Measurements from ENCODE around the gene ERN1. TPM values are rescaled to one million over a fixed set of nuclear protein-coding genes. Genes with fewer than 3 reads are reported as not detected.

ERN1 gene
- total and polyA plus RNA-seq, 2 of the 13 experiments (the other 11 are each of a cell fraction or from before 2014, with no cell fraction given), result 6.0 to 12.7 TPM

- TF ChIP-seq, protein P1, sequence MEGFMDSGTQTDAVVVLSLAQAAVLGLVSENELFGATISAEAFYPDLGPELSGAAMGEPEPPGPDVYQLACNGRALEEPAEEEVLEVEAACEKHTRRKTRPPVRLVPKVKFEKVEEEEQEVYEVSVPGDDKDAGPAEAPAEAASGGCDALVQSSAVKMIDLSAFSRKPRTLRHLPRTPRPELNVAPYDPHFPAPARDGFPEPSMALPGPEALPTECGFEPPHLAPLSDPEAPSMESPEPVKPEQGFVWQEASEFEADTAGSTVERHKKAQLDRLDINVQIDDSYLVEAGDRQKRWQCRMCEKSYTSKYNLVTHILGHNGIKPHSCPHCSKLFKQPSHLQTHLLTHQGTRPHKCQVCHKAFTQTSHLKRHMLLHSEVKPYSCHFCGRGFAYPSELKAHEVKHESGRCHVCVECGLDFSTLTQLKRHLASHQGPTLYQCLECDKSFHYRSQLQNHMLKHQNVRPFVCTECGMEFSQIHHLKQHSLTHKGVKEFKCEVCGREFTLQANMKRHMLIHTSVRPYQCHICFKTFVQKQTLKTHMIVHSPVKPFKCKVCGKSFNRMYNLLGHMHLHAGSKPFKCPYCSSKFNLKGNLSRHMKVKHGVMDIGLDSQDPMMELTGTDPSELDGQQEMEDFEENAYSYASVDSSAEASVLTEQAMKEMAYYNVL (CRISPR knock-in tag; IDR thresholded peaks at IDR 0.05; ENCODE audit: borderline replicate concordance), result peak; percentile 96; the same call in 1 of the 2 replicates
- TF ChIP-seq UBTF (CRISPR knock-in tag; IDR thresholded peaks at IDR 0.05) (peak; percentile 86), SMAD1 (CRISPR knock-in tag; IDR thresholded peaks at IDR 0.05; ENCODE audit: borderline replicate concordance, low read depth) (peak; percentile 72; the same call in 1 of the 2 replicates), ZFP1 (CRISPR knock-in tag; IDR thresholded peaks at IDR 0.05) (peak; percentile 97), ZBTB25 (CRISPR knock-in tag; IDR thresholded peaks at IDR 0.05) (peak; percentile 95), ZNF713 (CRISPR knock-in tag; IDR thresholded peaks at IDR 0.05) (no peak), TFDP2 (CRISPR knock-in tag; IDR thresholded peaks at IDR 0.05) (peak; percentile 67), ZNF432 (CRISPR knock-in tag; IDR thresholded peaks at IDR 0.05; ENCODE audit: borderline replicate concordance) (no peak), NR2F1 (CRISPR knock-in tag; IDR thresholded peaks at IDR 0.05) (peak; percentile 34 to 53; a peak in 2 of 4 replicates), TMF1 (CRISPR knock-in tag; IDR thresholded peaks at IDR 0.05; ENCODE audit: low read depth) (0 out of 2 replicates have a peak, but pooled peaks have one; percentile 50), ZNF468 (CRISPR knock-in tag; IDR thresholded peaks at IDR 0.05) (no peak), ZNF788 (CRISPR knock-in tag; IDR thresholded peaks at IDR 0.05; ENCODE audit: borderline replicate concordance) (peak; percentile 97), ZSCAN29 (CRISPR knock-in tag; conservative IDR thresholded peaks at IDR 0.05) (peak; percentile 92), MED8 (CRISPR knock-in tag; IDR thresholded peaks at IDR 0.05; ENCODE audit: insufficient replicate concordance) (peak; percentile 77), ZNF883 (CRISPR knock-in tag; IDR thresholded peaks at IDR 0.05; ENCODE audit: not compliant biosample characterization) (no peak), SOX13 (IDR thresholded peaks at IDR 0.05) (peak; percentile 88), SOX13 (CRISPR knock-in tag; conservative IDR thresholded peaks at IDR 0.05 in 1 of 2, IDR thresholded peaks at IDR 0.05 in 1 of 2) (peak in 1 of 2 experiments; percentile 99; a peak in 2 of 4 replicates), HNRNPH1 (optimal IDR thresholded peaks at IDR 0.05; ENCODE audit: low read depth, low read length) (no peak), KAT7 (CRISPR knock-in tag; IDR thresholded peaks at IDR 0.05; ENCODE audit: borderline replicate concordance) (peak; percentile 72)
- TF ChIP-seq, protein P2, sequence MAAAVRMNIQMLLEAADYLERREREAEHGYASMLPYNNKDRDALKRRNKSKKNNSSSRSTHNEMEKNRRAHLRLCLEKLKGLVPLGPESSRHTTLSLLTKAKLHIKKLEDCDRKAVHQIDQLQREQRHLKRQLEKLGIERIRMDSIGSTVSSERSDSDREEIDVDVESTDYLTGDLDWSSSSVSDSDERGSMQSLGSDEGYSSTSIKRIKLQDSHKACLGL (CRISPR knock-in tag; IDR thresholded peaks at IDR 0.05), result peak; percentile 26; the same call in 1 of the 2 replicates
- TF ChIP-seq, protein P3, sequence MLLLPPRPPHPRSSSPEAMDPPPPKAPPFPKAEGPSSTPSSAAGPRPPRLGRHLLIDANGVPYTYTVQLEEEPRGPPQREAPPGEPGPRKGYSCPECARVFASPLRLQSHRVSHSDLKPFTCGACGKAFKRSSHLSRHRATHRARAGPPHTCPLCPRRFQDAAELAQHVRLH (CRISPR knock-in tag; IDR thresholded peaks at IDR 0.05; ENCODE audit: borderline replicate concordance, low read depth), result peak; percentile 99
Measured at GRCh38 chr17:64150237-64151015, 20.5 kb upstream of the ERN1 start (continued).

Measured in HepG2 (cell line).